HCT116 (cell line): Measurements from ENCODE around the gene OR4D1. TPM values are rescaled to one million over a fixed set of nuclear protein-coding genes. Genes with fewer than 3 reads are reported as not detected.

Experiments
- ATAC-seq: fragments of 200-7000 bp; cut with Tn5 transposase; 2 replicates; pipeline ENCODE4 v1.9.1; 2020; ENCODE audit warnings: mild to moderate bottlenecking, moderate library complexity
- BruUV-seq: library from RNA; stranded (reverse); fragments of 400-500 nt; replicated peaks from 2 replicates; lab custom pipeline; 2021; lab: Mats Ljungman, UMichigan
- CTCF ChIA-PET: fragments of 300-600 bp; sonication (Branson Sonifier 250); formaldehyde crosslinking; loops from one replicate; lab custom pipeline; 2021; ENCODE audit warnings: antibody characterized with exemption; lab: Charles Lee
- POLR2A ChIA-PET: fragments of 300-600, 350-600 bp; sonication (Branson Sonifier 250); formaldehyde crosslinking; loops from one replicate; lab custom pipeline; 2021; ENCODE audit warnings: antibody characterized with exemption; lab: Charles Lee
- RAD21 ChIA-PET, 2 experiments: fragments of 300-600 bp; sonication (Branson Sonifier 250); formaldehyde crosslinking; loops; one replicate each; lab custom pipeline; 2023; ENCODE audit warnings: low total read pairs in 2 of 2; ENCODE audit not compliant: uncharacterized antibody in 2 of 2, unreplicated experiment in 2 of 2, low non-redundant PET in 1 of 2; lab: Charles Lee
- DNase-seq: peaks from one replicate; pipeline ENCODE4 v3.0.0-alpha.2; 2010; ENCODE audit warnings: low read depth, low spot score
- H2AFZ ChIP-seq: fragments of 200-600 bp; shearing (Covaris generic), sonication (generic); 2 replicates; pipeline ENCODE4 v1.6.1; 2017; ENCODE audit warnings: low read depth, mixed run types, mixed read lengths, antibody characterized with exemption, low read length; ENCODE audit not compliant: poor library complexity, severe bottlenecking
- H3K27ac ChIP-seq: 2 replicates; pipeline ENCODE4 v1.5.1; 2012; ENCODE audit warnings: low read depth, low read length
- H3K27me3 ChIP-seq: fragments of 200-600 bp; sonication (generic); 2 replicates; pipeline ENCODE4 v1.6.1; 2016; ENCODE audit warnings: mixed run types, low read length, mixed read lengths; ENCODE audit not compliant: insufficient read depth
- H3K36me3 ChIP-seq, 2 experiments: fragments of 200-500 bp in 1 of 2; fragments of 200-600 bp in 1 of 2; sonication (Bioruptor generic) in 1 of 2; sonication (generic) in 1 of 2; 2 replicates each; pipeline versions ENCODE4 v1.5.1 to v1.6.1; 2014 to 2016; ENCODE audit warnings: low read length in 2 of 2, inconsistent platforms in 1 of 2, mixed read lengths in 1 of 2, mixed run types in 1 of 2; ENCODE audit not compliant: insufficient read depth in 2 of 2, control insufficient read depth in 1 of 2
- H3K4me1 ChIP-seq, 2 experiments: fragments of 200-600 bp in 1 of 2; sonication (generic) in 1 of 2; 2 replicates each; pipeline versions ENCODE4 v1.5.1 to v1.6.1; 2012 to 2017; ENCODE audit warnings: low read length in 2 of 2, inconsistent platforms in 1 of 2, mild to moderate bottlenecking in 1 of 2, mixed read lengths in 1 of 2, mixed run types in 1 of 2, moderate library complexity in 1 of 2; ENCODE audit not compliant: insufficient read depth in 2 of 2, control insufficient read depth in 1 of 2
- H3K4me2 ChIP-seq: fragments of 200-600 bp; sonication (generic); 2 replicates; pipeline ENCODE4 v1.6.1; 2017; ENCODE audit warnings: mixed run types, low read length, mixed read lengths
- H3K4me3 ChIP-seq, 2 experiments: fragments of 200-600 bp in 1 of 2; sonication (generic) in 1 of 2; replicated peaks in 1 of 2; 2 replicates each; pipeline ENCODE4 v1.5.1; 2011 to 2016; ENCODE audit warnings: low read length in 2 of 2, control low read depth in 1 of 2, low read depth in 1 of 2, mild to moderate bottlenecking in 1 of 2, mixed read lengths in 1 of 2, mixed run types in 1 of 2
- H3K79me2 ChIP-seq: fragments of 200-600 bp; sonication (generic); 2 replicates; pipeline ENCODE4 v1.6.1; 2017; ENCODE audit warnings: mild to moderate bottlenecking, mixed run types, low read length, moderate library complexity, mixed read lengths; ENCODE audit not compliant: insufficient read depth
- H3K9ac ChIP-seq: fragments of 200-600 bp; sonication (generic); 2 replicates; pipeline ENCODE4 v1.6.1; 2016; ENCODE audit warnings: low read length, mixed read lengths
- H3K9me2 ChIP-seq: fragments of 200-600 bp; sonication (generic), shearing (Covaris generic); 2 replicates; pipeline ENCODE4 v1.6.1; 2017; ENCODE audit warnings: mixed run types, mild to moderate bottlenecking, moderate library complexity; ENCODE audit not compliant: insufficient read depth
- H3K9me3 ChIP-seq, 2 experiments: fragments of 200-500 bp in 1 of 2; fragments of 200-600 bp in 1 of 2; sonication (Bioruptor generic) in 1 of 2; sonication (generic) in 1 of 2; 2 replicates each; pipeline ENCODE4 v1.6.1; 2014 to 2017; ENCODE audit warnings: low read length in 2 of 2, mixed read lengths in 2 of 2, inconsistent platforms in 1 of 2, low read depth in 1 of 2, mild to moderate bottlenecking in 1 of 2, mixed run types in 1 of 2, moderate library complexity in 1 of 2; ENCODE audit not compliant: control insufficient read depth in 1 of 2, insufficient read depth in 1 of 2
- H4K20me1 ChIP-seq: fragments of 200-600 bp; sonication (generic), shearing (Covaris generic); 2 replicates; pipeline ENCODE4 v1.6.1; 2017; ENCODE audit warnings: mixed run types, mild to moderate bottlenecking, moderate library complexity; ENCODE audit not compliant: insufficient read depth
- CEBPB ChIP-seq: IDR thresholded peaks from 2 replicates; pipeline ENCODE4 v1.6.1; 2012; ENCODE audit warnings: low read depth
- EZH2phosphoT487 ChIP-seq: fragments of 200-600 bp; IDR thresholded peaks from 2 replicates; pipeline ENCODE4 v1.6.1; 2018; ENCODE audit warnings: antibody characterized with exemption, borderline replicate concordance
- JUND ChIP-seq: IDR thresholded peaks from 2 replicates; pipeline ENCODE4 v1.6.1; 2012
- SRF ChIP-seq: IDR thresholded peaks from 2 replicates; pipeline ENCODE4 v1.6.1; 2012; ENCODE audit warnings: low read depth
- TCF7L2 ChIP-seq: IDR thresholded peaks from 2 replicates; pipeline ENCODE4 v1.7.0; 2011; ENCODE audit warnings: borderline replicate concordance, inconsistent platforms; ENCODE audit not compliant: insufficient read depth, insufficient read length; ENCODE audit errors: extremely low read depth
- YY1 ChIP-seq: IDR thresholded peaks from 2 replicates; pipeline ENCODE4 v1.6.1; 2011; ENCODE audit warnings: low read length, low read depth, moderate library complexity, mild to moderate bottlenecking; ENCODE audit not compliant: insufficient replicate concordance; ENCODE audit errors: extremely low read depth
- intact Hi-C: fragments of 100-400 bp; cut with micrococcal nuclease; formaldehyde crosslinking; loops from 2 replicates; pipeline ENCODE4 v1.10.0; 2022
- total RNA-seq: library from RNA; stranded (reverse); gene quantifications from one replicate; pipeline ENCODE4 v1.2.1, GENCODE V29; 2021; ENCODE audit not compliant: unreplicated experiment
- TF ChIP-seq, protein P1 (sequence below), 3 experiments: fragments of 200-600 bp in 1 of 3; sonication (generic) in 1 of 3; IDR thresholded peaks in 2 of 3; conservative IDR thresholded peaks in 1 of 3; 2 replicates each; pipeline ENCODE4 v1.5.1; 2012 to 2017; ENCODE audit warnings: low read depth in 2 of 3, low read length in 2 of 3, antibody characterized with exemption in 1 of 3, borderline replicate concordance in 1 of 3, control low read depth in 1 of 3, mild to moderate bottlenecking in 1 of 3, mixed read lengths in 1 of 3, mixed run types in 1 of 3, moderate library complexity in 1 of 3; ENCODE audit not compliant: insufficient read depth in 1 of 3
- TF ChIP-seq, protein P2 (sequence below): IDR thresholded peaks from 2 replicates; pipeline ENCODE4 v1.6.1; 2012; ENCODE audit warnings: low read depth

OR4D1 gene
- total RNA-seq, 1 experiment from 2014 or later, result not detected

DNA sequence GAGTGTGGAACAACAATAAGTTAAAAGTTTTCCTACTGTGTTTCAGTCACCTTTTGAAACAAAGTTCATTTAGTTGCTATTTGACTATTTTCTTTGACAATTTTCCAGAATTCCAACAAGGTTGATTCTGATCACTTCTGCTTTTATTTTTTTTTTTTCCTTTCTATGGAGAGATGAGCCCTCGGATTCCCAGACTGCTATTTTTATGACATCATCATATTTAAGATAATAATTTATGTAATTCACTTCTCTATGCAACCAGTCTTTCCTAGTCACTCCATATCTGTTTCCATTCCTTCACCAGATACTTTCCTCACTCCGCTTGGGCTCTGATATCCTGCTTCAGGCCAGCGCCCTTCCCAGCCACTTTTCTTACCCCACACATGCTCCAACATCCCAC is 26.7 kb downstream of the OR4D1 start:
- no peaks in the 10 kb centered on the region for H3K36me3 ChIP-seq
- intact Hi-C loops, result loop anchor here (5.0 kb wide), 1 partner anchor 1043 kb away; no protein-coding TSS in a partner anchor
- DNase-seq, result no peak
- H3K9me3 ChIP-seq, result no peaks in the 10 kb centered on the region
- no peak overlapping the region for H3K27ac ChIP-seq
- POLR2A ChIA-PET, result no interaction called here
- H4K20me1 ChIP-seq, result no peaks in the 10 kb centered on the region
- H3K4me1 ChIP-seq, result 0 out of 4 replicates have a peak, but pooled peaks cover 0 to 2% of the 10 kb centered on the region in 2 experiments
- H3K4me3 ChIP-seq, result no peak overlapping the region
- H3K27me3 ChIP-seq, result peaks cover 12% of the 10 kb centered on the region
- TF ChIP-seq TCF7L2 (no peak), JUND (no peak), SRF (no peak), YY1 (no peak), CEBPB (no peak), EZH2phosphoT487 (no peak)
- TF ChIP-seq, protein P1, sequence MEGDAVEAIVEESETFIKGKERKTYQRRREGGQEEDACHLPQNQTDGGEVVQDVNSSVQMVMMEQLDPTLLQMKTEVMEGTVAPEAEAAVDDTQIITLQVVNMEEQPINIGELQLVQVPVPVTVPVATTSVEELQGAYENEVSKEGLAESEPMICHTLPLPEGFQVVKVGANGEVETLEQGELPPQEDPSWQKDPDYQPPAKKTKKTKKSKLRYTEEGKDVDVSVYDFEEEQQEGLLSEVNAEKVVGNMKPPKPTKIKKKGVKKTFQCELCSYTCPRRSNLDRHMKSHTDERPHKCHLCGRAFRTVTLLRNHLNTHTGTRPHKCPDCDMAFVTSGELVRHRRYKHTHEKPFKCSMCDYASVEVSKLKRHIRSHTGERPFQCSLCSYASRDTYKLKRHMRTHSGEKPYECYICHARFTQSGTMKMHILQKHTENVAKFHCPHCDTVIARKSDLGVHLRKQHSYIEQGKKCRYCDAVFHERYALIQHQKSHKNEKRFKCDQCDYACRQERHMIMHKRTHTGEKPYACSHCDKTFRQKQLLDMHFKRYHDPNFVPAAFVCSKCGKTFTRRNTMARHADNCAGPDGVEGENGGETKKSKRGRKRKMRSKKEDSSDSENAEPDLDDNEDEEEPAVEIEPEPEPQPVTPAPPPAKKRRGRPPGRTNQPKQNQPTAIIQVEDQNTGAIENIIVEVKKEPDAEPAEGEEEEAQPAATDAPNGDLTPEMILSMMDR (IDR thresholded peaks at IDR 0.05 in 2 of 3, conservative IDR thresholded peaks at IDR 0.05 in 1 of 3; ENCODE audit: borderline replicate concordance in 1 of 3, insufficient read depth in 1 of 3, low read depth in 2 of 3, low read length in 2 of 3), result no peak
- TF ChIP-seq, all 23 proteins: peak for 0
- BruUV-seq, result no TSS peak
- no peak overlapping the region for H3K9ac ChIP-seq
- no peak overlapping the region for H2AFZ ChIP-seq
- no peak overlapping the region for H3K4me2 ChIP-seq
- H3K79me2 ChIP-seq, result no peaks in the 10 kb centered on the region
- RAD21 ChIA-PET, result no interaction called here
- no peak for ATAC-seq
- CTCF ChIA-PET, result interaction anchor here (0.8 kb wide), 1 partner anchor 53 kb away, joined by 3 read pairs; no protein-coding TSS in a partner anchor
- H3K9me2 ChIP-seq, result no peaks in the 10 kb centered on the region

DNA sequence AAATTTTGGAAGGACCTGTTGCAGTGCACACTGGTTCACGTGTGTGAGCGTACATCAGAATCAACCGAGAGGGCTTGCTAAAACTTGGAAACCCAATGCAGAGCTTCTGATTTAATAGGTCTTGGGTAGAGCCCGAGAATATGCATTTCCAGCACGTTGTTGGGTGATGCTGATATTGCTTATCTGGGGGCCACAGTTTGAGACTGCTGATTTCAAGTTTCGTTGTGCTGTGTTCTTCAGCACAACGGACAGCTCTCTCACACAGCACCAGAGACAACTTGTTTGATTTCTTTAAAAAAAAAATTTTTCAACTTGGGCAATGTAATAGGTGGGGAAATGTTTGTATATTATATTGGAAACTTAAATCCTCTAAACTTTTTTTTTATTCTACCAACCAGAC is 28.0 kb downstream of the OR4D1 start:
- DNase-seq, result no peak
- Histone ChIP-seq H3K27me3 (peaks cover 10% of the 10 kb centered on the region), H3K4me2 (no peak overlapping the region), H3K36me3 (no peaks in the 10 kb centered on the region), H3K9me3 (no peaks in the 10 kb centered on the region), H3K9me2 (no peaks in the 10 kb centered on the region), H4K20me1 (no peaks in the 10 kb centered on the region), H3K79me2 (no peaks in the 10 kb centered on the region), H2AFZ (no peak overlapping the region), H3K4me1 (0 out of 4 replicates have a peak, but pooled peaks cover 0 to 2% of the 10 kb centered on the region in 2 experiments), H3K9ac (no peak overlapping the region), H3K27ac (no peak overlapping the region), H3K4me3 (no peak overlapping the region)
- intact Hi-C loops, result no loop called here
- no peak for ATAC-seq
- ChIA-PET CTCF (interaction anchor here (1.0 kb wide), 1 partner anchor 40 kb away, joined by 3 read pairs; no protein-coding TSS in a partner anchor), RAD21 (no interaction called here), POLR2A (no interaction called here)
- no TSS peak for BruUV-seq
- TF ChIP-seq YY1, result no peak
- TF ChIP-seq, protein P2, sequence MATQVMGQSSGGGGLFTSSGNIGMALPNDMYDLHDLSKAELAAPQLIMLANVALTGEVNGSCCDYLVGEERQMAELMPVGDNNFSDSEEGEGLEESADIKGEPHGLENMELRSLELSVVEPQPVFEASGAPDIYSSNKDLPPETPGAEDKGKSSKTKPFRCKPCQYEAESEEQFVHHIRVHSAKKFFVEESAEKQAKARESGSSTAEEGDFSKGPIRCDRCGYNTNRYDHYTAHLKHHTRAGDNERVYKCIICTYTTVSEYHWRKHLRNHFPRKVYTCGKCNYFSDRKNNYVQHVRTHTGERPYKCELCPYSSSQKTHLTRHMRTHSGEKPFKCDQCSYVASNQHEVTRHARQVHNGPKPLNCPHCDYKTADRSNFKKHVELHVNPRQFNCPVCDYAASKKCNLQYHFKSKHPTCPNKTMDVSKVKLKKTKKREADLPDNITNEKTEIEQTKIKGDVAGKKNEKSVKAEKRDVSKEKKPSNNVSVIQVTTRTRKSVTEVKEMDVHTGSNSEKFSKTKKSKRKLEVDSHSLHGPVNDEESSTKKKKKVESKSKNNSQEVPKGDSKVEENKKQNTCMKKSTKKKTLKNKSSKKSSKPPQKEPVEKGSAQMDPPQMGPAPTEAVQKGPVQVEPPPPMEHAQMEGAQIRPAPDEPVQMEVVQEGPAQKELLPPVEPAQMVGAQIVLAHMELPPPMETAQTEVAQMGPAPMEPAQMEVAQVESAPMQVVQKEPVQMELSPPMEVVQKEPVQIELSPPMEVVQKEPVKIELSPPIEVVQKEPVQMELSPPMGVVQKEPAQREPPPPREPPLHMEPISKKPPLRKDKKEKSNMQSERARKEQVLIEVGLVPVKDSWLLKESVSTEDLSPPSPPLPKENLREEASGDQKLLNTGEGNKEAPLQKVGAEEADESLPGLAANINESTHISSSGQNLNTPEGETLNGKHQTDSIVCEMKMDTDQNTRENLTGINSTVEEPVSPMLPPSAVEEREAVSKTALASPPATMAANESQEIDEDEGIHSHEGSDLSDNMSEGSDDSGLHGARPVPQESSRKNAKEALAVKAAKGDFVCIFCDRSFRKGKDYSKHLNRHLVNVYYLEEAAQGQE, result peak; percentile 82
- TF ChIP-seq, all 23 proteins: peak for 1
